Measurements from ENCODE around the gene PTPRD. TPM values are rescaled to one million over a fixed set of nuclear protein-coding genes. Genes with fewer than 3 reads are reported as not detected.

Gene PTPRD
- total RNA-seq, 2 donors from 2014 or later = 19.6 to 101 TPM

- Histone ChIP-seq H3K9me3 (no peaks in the 10 kb centered on the region), H3K4me3 (no peak overlapping the region), H3K27ac (no peak overlapping the region), H3K27me3 (replicated peaks; ENCODE audit: insufficient read depth) (no peaks in the 10 kb centered on the region), H3K36me3 (no peaks in the 10 kb centered on the region), H3K4me1 (ENCODE audit: control insufficient read depth in 1 of 2, low read depth in 2 of 2) (no peaks in the 10 kb centered on the region)
- ATAC-seq (ENCODE audit: insufficient number of reproducible peaks, low FRiP score, low read depth) = no peak
- no peak for DNase-seq (ENCODE audit: low spot score)
- no peak for TF ChIP-seq CTCF (IDR thresholded peaks at IDR 0.05)
These were observed 444.6 kb downstream of the PTPRD start for GRCh38 chr9:10168241-10168640.

- no peak for DNase-seq (ENCODE audit: low spot score)
- H3K36me3 ChIP-seq = no peaks in the 10 kb centered on the region
- no peak overlapping the region for H3K4me3 ChIP-seq
- no peaks in the 10 kb centered on the region for H3K4me1 ChIP-seq (ENCODE audit: control insufficient read depth in 1 of 2, low read depth in 2 of 2)
- no peak for ATAC-seq (ENCODE audit: insufficient number of reproducible peaks, low FRiP score, low read depth)
- H3K9me3 ChIP-seq = no peaks in the 10 kb centered on the region
- no peak overlapping the region for H3K27ac ChIP-seq
- no peaks in the 10 kb centered on the region for H3K27me3 ChIP-seq (replicated peaks; ENCODE audit: insufficient read depth)
- TF ChIP-seq CTCF (IDR thresholded peaks at IDR 0.05) = no peak
These were observed 464.0 kb downstream of the PTPRD start for GRCh38 chr9:10148796-10149195.

DNA sequence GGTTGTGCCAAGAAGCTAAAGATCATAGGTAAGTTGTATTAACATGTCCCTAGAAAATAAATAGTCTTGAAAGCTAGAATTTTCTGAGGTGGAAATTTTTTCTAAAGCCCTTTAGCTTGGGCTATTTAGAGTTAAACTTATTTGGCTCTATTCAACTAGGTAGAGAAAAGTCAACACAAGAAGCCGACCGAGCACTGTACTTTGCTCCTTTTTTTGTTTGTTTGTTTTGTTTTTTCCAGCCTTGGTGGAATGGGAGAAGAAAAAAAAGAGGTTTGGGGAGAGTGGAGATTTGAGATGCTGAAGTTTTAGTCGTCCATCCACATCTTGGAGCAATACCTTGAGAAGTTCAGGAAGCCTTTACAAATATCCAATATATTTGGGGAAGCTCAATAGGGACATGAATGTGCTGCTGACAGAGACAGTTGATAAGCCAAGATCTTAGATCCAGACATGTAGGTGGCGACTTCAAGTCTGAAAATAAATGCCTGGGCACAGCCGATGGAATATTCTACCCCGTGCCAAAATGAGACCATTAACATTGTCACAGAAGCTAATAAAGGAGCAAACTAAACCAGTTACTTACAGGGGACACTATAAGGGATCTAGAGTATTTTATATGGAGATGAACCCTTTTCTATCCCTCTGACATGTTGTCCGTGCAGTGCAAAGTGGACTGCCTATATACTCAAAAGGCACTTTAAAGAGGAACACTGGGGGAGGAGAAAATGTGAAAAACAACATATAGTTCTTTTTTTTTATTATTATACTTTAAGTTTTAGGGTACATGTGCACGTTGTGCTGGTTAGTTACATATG, 466.1 kb downstream of the PTPRD start:
- H3K27ac ChIP-seq = no peak overlapping the region
- no peaks in the 10 kb centered on the region for H3K36me3 ChIP-seq
- DNase-seq (ENCODE audit: low spot score) (no peak), ATAC-seq (ENCODE audit: insufficient number of reproducible peaks, low FRiP score, low read depth) (no peak)
- TF ChIP-seq CTCF (IDR thresholded peaks at IDR 0.05) = no peak
- H3K27me3 ChIP-seq (replicated peaks; ENCODE audit: insufficient read depth) = no peaks in the 10 kb centered on the region
- no peaks in the 10 kb centered on the region for H3K9me3 ChIP-seq
- H3K4me1 ChIP-seq (ENCODE audit: control insufficient read depth in 1 of 2, low read depth in 2 of 2) = no peaks in the 10 kb centered on the region
- no peak overlapping the region for H3K4me3 ChIP-seq

DNA sequence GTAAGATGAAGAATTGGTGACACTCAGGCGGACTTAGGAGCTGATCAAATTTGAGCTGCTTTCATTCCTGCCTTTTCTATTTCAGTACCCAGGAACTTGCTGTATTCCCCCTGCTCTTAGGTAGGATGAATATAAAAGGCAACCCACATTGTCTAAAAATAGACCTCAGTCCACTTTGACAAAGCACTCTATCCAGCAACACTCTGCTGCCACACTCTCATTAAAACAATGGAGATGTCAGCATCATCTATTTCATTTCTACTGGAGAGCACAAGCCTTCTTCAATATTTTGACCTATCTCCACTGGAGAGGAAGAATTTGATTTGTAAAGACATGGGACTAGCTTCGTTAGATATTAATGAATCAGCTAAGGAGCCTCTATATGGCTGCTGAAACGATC, 468.4 kb downstream of the PTPRD start:
- Histone ChIP-seq H3K27ac (no peak overlapping the region), H3K27me3 (replicated peaks; ENCODE audit: insufficient read depth) (no peaks in the 10 kb centered on the region), H3K9me3 (no peaks in the 10 kb centered on the region), H3K4me3 (no peak overlapping the region), H3K4me1 (ENCODE audit: control insufficient read depth in 1 of 2, low read depth in 2 of 2) (no peaks in the 10 kb centered on the region), H3K36me3 (no peaks in the 10 kb centered on the region)
- no peak for TF ChIP-seq CTCF (IDR thresholded peaks at IDR 0.05)
- DNase-seq (ENCODE audit: low spot score) (no peak), ATAC-seq (ENCODE audit: insufficient number of reproducible peaks, low FRiP score, low read depth) (no peak)

- TF ChIP-seq CTCF (IDR thresholded peaks at IDR 0.05) = no peak
- no peak for ATAC-seq (ENCODE audit: insufficient number of reproducible peaks, low FRiP score, low read depth)
- Histone ChIP-seq H3K4me1 (ENCODE audit: control insufficient read depth in 1 of 2, low read depth in 2 of 2) (no peaks in the 10 kb centered on the region), H3K9me3 (no peaks in the 10 kb centered on the region), H3K27me3 (replicated peaks; ENCODE audit: insufficient read depth) (no peaks in the 10 kb centered on the region), H3K36me3 (no peaks in the 10 kb centered on the region), H3K4me3 (no peak overlapping the region), H3K27ac (no peak overlapping the region)
- no peak for DNase-seq (ENCODE audit: low spot score)
These were observed 477.2 kb downstream of the PTPRD start for GRCh38 chr9:10135553-10135952.
